NCI-H146 (cell line): ENCODE data around the gene KIF16B.
A peak's percentile ranks its signal among the peaks of the same experiment; 100 is the strongest.
"Not testable (repeated sequence)": the region's sequence is repeated elsewhere in the genome, so short reads cannot be mapped to it uniquely, and the experiment has no call there.

Source experiments
- DNase-seq: peaks from one replicate; lab custom pipeline; 2025; lab: John Stamatoyannopoulos, UW

Gene KIF16B

GRCh38 chr20:16474363-16474762, 98.9 kb downstream of the KIF16B start:
- no peak for DNase-seq

- DNase-seq: no peak
Measured at GRCh38 chr20:16472045-16472872, 101.0 kb downstream of the KIF16B start.

GRCh38 chr20:16469395-16469905, 103.8 kb downstream of the KIF16B start:
- DNase-seq: no peak

GRCh38 chr20:16462711-16463110, 110.5 kb downstream of the KIF16B start:
- DNase-seq: no peak

GRCh38 chr20:16459019-16459700, 114.1 kb downstream of the KIF16B start:
- DNase-seq: no peak

GRCh38 chr20:16457514-16457913, 115.7 kb downstream of the KIF16B start:
- no peak for DNase-seq

GRCh38 chr20:16455324-16455723, 117.9 kb downstream of the KIF16B start:
- no peak for DNase-seq

- DNase-seq: no peak
Measured at GRCh38 chr20:16451982-16452381, 121.3 kb downstream of the KIF16B start.

GRCh38 chr20:16451001-16451400, 122.2 kb downstream of the KIF16B start:
- DNase-seq: no peak

- no peak for DNase-seq
Measured at GRCh38 chr20:16446991-16447390, 126.3 kb downstream of the KIF16B start.

GRCh38 chr20:16446246-16446645, 127.0 kb downstream of the KIF16B start:
- no peak for DNase-seq

- no peak for DNase-seq
Measured at GRCh38 chr20:16445482-16445881, 127.8 kb downstream of the KIF16B start.

- DNase-seq: no peak
Measured at GRCh38 chr20:16444057-16444777, 129.0 kb downstream of the KIF16B start.

- DNase-seq: no peak
Measured at GRCh38 chr20:16441546-16442164, 131.6 kb downstream of the KIF16B start.

GRCh38 chr20:16440686-16441085, 132.6 kb downstream of the KIF16B start:
- DNase-seq: no peak

- DNase-seq: not testable (repeated sequence)
Measured at GRCh38 chr20:16439540-16439939, 133.7 kb downstream of the KIF16B start.

- DNase-seq: no peak
Measured at GRCh38 chr20:16438100-16438499, 135.1 kb downstream of the KIF16B start.

GRCh38 chr20:16437387-16437996, 135.8 kb downstream of the KIF16B start:
- DNase-seq: no peak

GRCh38 chr20:16434062-16434664, 139.1 kb downstream of the KIF16B start:
- peak; percentile 22 for DNase-seq

- no peak for DNase-seq
Measured at GRCh38 chr20:16433293-16433580, 140.0 kb downstream of the KIF16B start.
